ENCODE measurements around the gene WDR64. TPM values are rescaled to one million over a fixed set of nuclear protein-coding genes. Genes with fewer than 3 reads are reported as not detected.
"Not testable (repeated sequence)": the region's sequence is repeated elsewhere in the genome, so short reads cannot be mapped to it uniquely, and the experiment has no call there.

Gene WDR64
- total RNA-seq, 2 experiments from 2014 or later = 0.21 to 0.31 TPM

DNA sequence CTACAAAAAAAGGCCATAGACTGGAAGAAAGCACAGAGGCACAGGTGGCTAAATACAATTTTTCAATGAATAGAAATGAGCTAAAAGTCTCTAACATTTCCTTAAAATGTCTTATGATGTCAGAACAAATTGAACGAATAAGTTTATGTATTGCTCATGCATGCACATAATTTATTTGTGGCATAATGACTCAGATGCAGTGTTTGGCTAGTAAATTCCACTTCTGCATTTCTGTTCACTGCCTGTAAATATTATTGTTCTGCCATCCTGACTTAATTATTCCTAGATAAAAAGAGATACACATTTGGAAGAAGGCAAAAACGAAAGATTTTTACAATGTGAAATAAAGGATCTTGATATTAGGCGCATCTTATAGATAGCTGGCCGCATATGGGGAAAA lies 169.3 kb downstream of the WDR64 start:
- ChIA-PET CTCF (no interaction called here), POLR2A (no interaction called here)
- H3K9me3 Mint-ChIP-seq (ENCODE audit: insufficient read depth) = no peaks in the 10 kb centered on the region
- no peaks in the 10 kb centered on the region for H3K4me1 Mint-ChIP-seq (ENCODE audit: low read depth)
- no peak overlapping the region for H3K27ac Mint-ChIP-seq
- no peak for ATAC-seq
- H3K36me3 Mint-ChIP-seq (ENCODE audit: low read depth) = no peaks in the 10 kb centered on the region
- peaks cover 2% of the 10 kb centered on the region for H3K27me3 Mint-ChIP-seq (ENCODE audit: low read depth)
- no peak overlapping the region for H3K4me3 Mint-ChIP-seq
- no peak for DNase-seq

GRCh38 chr1:241822846-241823245 lies 170.8 kb downstream of the WDR64 start:
- no peaks in the 10 kb centered on the region for H3K4me1 Mint-ChIP-seq (ENCODE audit: low read depth)
- H3K27ac Mint-ChIP-seq = no peak overlapping the region
- DNase-seq (no peak), ATAC-seq (no peak)
- no peaks in the 10 kb centered on the region for H3K36me3 Mint-ChIP-seq (ENCODE audit: low read depth)
- POLR2A ChIA-PET = no interaction called here
- no peaks in the 10 kb centered on the region for H3K9me3 Mint-ChIP-seq (ENCODE audit: insufficient read depth)
- H3K4me3 Mint-ChIP-seq = no peak overlapping the region
- peaks cover 2% of the 10 kb centered on the region for H3K27me3 Mint-ChIP-seq (ENCODE audit: low read depth)
- CTCF ChIA-PET = no interaction called here

GRCh38 chr1:241823925-241824324 lies 171.8 kb downstream of the WDR64 start:
- no peaks in the 10 kb centered on the region for H3K4me1 Mint-ChIP-seq (ENCODE audit: low read depth)
- no peak for ATAC-seq
- ChIA-PET POLR2A (interaction anchor here (1.2 kb wide), 1 partner anchor 15 kb away, joined by 3 read pairs; no protein-coding TSS in a partner anchor), CTCF (no interaction called here)
- H3K4me3 Mint-ChIP-seq = no peak overlapping the region
- H3K9me3 Mint-ChIP-seq (ENCODE audit: insufficient read depth) = no peaks in the 10 kb centered on the region
- H3K27me3 Mint-ChIP-seq (ENCODE audit: low read depth) = peaks cover 2% of the 10 kb centered on the region
- no peak for DNase-seq
- H3K36me3 Mint-ChIP-seq (ENCODE audit: low read depth) = no peaks in the 10 kb centered on the region
- H3K27ac Mint-ChIP-seq = no peak overlapping the region

GRCh38 chr1:241825581-241825980 lies 173.5 kb downstream of the WDR64 start:
- H3K27me3 Mint-ChIP-seq (ENCODE audit: low read depth) = no peaks in the 10 kb centered on the region
- ATAC-seq = no peak

GRCh38 chr1:241826613-241827012 lies 174.5 kb downstream of the WDR64 start:
- H3K4me1 Mint-ChIP-seq (ENCODE audit: low read depth); DNase-seq; POLR2A ChIA-PET; ATAC-seq; H3K4me3 Mint-ChIP-seq; H3K27ac Mint-ChIP-seq; H3K36me3 Mint-ChIP-seq (ENCODE audit: low read depth); CTCF ChIA-PET; H3K9me3 Mint-ChIP-seq (ENCODE audit: insufficient read depth); H3K27me3 Mint-ChIP-seq (ENCODE audit: low read depth): not testable (repeated sequence)

More at GRCh38 chr1:241825581-241825980, 173.5 kb downstream of the WDR64 start:
- no peaks in the 10 kb centered on the region for H3K9me3 Mint-ChIP-seq (ENCODE audit: insufficient read depth)
- CTCF ChIA-PET = interaction anchor here (1.5 kb wide), 1 partner anchor 9 kb away, joined by 3 read pairs; no protein-coding TSS in a partner anchor
- no peak overlapping the region for H3K27ac Mint-ChIP-seq
- no peaks in the 10 kb centered on the region for H3K4me1 Mint-ChIP-seq (ENCODE audit: low read depth)
- POLR2A ChIA-PET = no interaction called here
- no peak for DNase-seq
- H3K4me3 Mint-ChIP-seq = no peak overlapping the region
- no peaks in the 10 kb centered on the region for H3K36me3 Mint-ChIP-seq (ENCODE audit: low read depth)

DNA sequence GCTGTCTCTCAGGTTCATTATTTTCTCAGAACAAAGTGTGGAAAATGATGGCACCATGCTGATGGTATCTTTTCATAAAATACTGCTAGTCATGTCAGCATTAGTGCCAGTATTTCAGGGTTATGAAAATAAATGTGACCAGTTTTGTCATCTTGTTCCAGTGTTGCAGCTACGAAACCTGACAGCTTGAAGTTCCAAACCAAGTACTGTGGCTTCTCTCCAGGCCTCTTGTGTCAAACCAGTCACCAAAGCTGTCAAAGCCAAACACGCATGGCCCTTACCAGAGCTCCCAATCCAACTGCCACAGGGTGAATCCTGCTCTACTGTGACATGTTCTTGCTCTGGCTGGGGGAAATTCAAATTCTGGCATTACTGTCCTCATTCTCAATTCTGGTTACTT lies 175.2 kb downstream of the WDR64 start:
- Mint-ChIP-seq H3K9me3 (ENCODE audit: insufficient read depth) (no peaks in the 10 kb centered on the region), H3K36me3 (ENCODE audit: low read depth) (no peaks in the 10 kb centered on the region), H3K27me3 (ENCODE audit: low read depth) (peaks cover 4% of the 10 kb centered on the region), H3K4me3 (no peak overlapping the region), H3K27ac (no peak overlapping the region), H3K4me1 (ENCODE audit: low read depth) (no peaks in the 10 kb centered on the region)
- no peak for DNase-seq
- CTCF ChIA-PET = no interaction called here
- POLR2A ChIA-PET = no interaction called here
- ATAC-seq = no peak

DNA sequence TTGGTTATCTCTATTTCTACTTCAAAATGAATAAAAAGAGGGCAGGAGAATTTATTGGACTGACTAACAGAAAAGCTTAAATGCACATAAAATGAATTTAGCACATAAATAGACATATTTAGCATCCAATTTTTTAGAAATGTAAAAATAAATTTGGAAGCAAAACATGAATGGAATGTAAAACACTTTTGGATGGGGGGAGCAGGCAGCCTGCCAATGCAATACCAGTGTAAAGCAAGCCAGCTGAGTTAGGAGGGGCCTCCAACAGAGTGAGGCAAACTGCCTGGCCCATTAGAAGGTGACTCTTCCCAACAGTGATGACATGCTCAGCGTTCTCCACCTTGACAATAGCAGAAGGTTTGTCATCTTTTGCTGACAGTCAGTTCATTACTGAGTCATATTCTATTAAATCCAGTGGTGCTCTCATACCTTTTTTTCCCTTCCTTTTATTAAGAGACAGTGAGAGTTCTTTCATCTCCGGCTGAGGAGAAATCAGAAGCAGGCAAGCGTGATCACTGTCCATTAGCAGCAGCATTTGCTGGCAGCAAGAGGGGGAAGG lies 176.5 kb downstream of the WDR64 start:
- Mint-ChIP-seq H3K4me1 (ENCODE audit: low read depth) (no peaks in the 10 kb centered on the region), H3K9me3 (ENCODE audit: insufficient read depth) (no peaks in the 10 kb centered on the region), H3K27ac (no peak overlapping the region), H3K4me3 (no peak overlapping the region), H3K36me3 (ENCODE audit: low read depth) (no peaks in the 10 kb centered on the region), H3K27me3 (ENCODE audit: low read depth) (peaks cover 4% of the 10 kb centered on the region)
- DNase-seq (no peak), ATAC-seq (no peak)
- CTCF ChIA-PET = interaction anchor here (0.9 to 1.0 kb wide), 2 partner anchors 183 to 230 kb away, joined by 3 read pairs; no protein-coding TSS in a partner anchor
- POLR2A ChIA-PET = interaction anchor here (0.6 kb wide), 1 partner anchor 131 kb away, joined by 3 read pairs; no protein-coding TSS in a partner anchor

DNA sequence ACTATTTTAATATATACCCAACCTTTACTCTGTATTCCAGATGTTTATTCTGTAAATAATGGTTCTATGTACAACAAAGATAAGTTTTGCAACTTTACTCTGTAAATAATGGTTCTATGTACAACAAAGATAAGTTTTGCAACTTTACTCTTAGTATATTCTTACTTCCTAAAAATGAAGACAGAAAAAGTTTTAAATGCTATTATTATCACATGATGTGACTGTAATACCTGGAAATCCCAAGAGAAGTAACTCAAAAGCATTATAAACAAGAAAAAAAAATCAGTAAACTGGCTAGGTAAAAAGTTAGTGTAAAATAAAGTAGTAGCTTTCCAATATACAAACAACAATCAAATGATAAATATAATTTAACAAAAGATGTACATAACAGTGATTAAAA lies 177.4 kb downstream of the WDR64 start:
- DNase-seq = no peak
- Mint-ChIP-seq H3K9me3 (ENCODE audit: insufficient read depth) (no peaks in the 10 kb centered on the region), H3K4me1 (ENCODE audit: low read depth) (no peaks in the 10 kb centered on the region), H3K27me3 (ENCODE audit: low read depth) (peaks cover 4% of the 10 kb centered on the region), H3K27ac (no peak overlapping the region), H3K36me3 (ENCODE audit: low read depth) (no peaks in the 10 kb centered on the region), H3K4me3 (no peak overlapping the region)
- ChIA-PET POLR2A (interaction anchor here (0.6 kb wide), 1 partner anchor 132 kb away, joined by 3 read pairs; no protein-coding TSS in a partner anchor), CTCF (interaction anchor here (0.9 kb wide), 1 partner anchor 183 kb away, joined by 3 read pairs; no protein-coding TSS in a partner anchor)
- no peak for ATAC-seq

GRCh38 chr1:241834733-241835377 lies 182.8 kb downstream of the WDR64 start:
- H3K36me3 Mint-ChIP-seq (ENCODE audit: low read depth) = no peaks in the 10 kb centered on the region
- peaks cover 6% of the 10 kb centered on the region for H3K4me1 Mint-ChIP-seq (ENCODE audit: low read depth)
- POLR2A ChIA-PET = no interaction called here
- H3K9me3 Mint-ChIP-seq (ENCODE audit: insufficient read depth) = no peaks in the 10 kb centered on the region
- DNase-seq = no peak
- peaks cover 8% of the 10 kb centered on the region for H3K27me3 Mint-ChIP-seq (ENCODE audit: low read depth)
- ATAC-seq = no peak
- no peak overlapping the region for H3K27ac Mint-ChIP-seq
- CTCF ChIA-PET = interaction anchor here (0.7 to 2.0 kb wide), 6 partner anchors 8 to 228 kb away, joined by 3 to 5 read pairs (median 3); no protein-coding TSS in a partner anchor
- no peak overlapping the region for H3K4me3 Mint-ChIP-seq

- H3K27ac Mint-ChIP-seq = no peak overlapping the region
- peaks cover 6% of the 10 kb centered on the region for H3K4me1 Mint-ChIP-seq (ENCODE audit: low read depth)
- no peak for ATAC-seq
- H3K27me3 Mint-ChIP-seq (ENCODE audit: low read depth) = peaks cover 6% of the 10 kb centered on the region
- H3K36me3 Mint-ChIP-seq (ENCODE audit: low read depth) = no peaks in the 10 kb centered on the region
- no peak overlapping the region for H3K4me3 Mint-ChIP-seq
- ChIA-PET POLR2A (no interaction called here), CTCF (no interaction called here)
- no peaks in the 10 kb centered on the region for H3K9me3 Mint-ChIP-seq (ENCODE audit: insufficient read depth)
- DNase-seq = no peak
These were observed 184.9 kb downstream of the WDR64 start for GRCh38 chr1:241836941-241837340.

DNA sequence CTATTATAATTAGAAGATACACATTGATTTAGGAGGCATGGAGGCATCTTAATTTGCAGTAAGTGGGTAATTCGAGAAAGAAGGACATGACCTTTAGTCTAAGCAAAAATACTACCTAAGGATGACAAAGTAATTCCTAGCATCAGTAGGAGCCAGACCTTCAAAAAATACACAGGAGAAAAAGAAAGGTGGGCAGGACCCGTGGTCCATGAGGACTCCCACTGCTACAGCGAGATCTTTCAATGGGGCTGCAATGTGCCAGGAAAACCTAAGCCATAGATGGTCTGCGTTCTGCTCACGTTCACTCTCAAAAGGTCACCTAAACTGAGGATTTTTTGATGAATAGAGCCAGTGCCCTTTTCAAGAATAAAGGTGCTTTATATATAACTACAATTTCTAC lies 185.3 kb downstream of the WDR64 start:
- ChIA-PET POLR2A (interaction anchor here (0.6 kb wide), 1 partner anchor 167 kb away, joined by 5 read pairs; no protein-coding TSS in a partner anchor), CTCF (interaction anchor here (1.4 kb wide), 1 partner anchor 226 kb away, joined by 7 read pairs; no protein-coding TSS in a partner anchor)
- DNase-seq (no peak), ATAC-seq (no peak)
- no peaks in the 10 kb centered on the region for H3K36me3 Mint-ChIP-seq (ENCODE audit: low read depth)
- H3K9me3 Mint-ChIP-seq (ENCODE audit: insufficient read depth) = no peaks in the 10 kb centered on the region
- no peak overlapping the region for H3K4me3 Mint-ChIP-seq
- peaks cover 6% of the 10 kb centered on the region for H3K4me1 Mint-ChIP-seq (ENCODE audit: low read depth)
- no peak overlapping the region for H3K27ac Mint-ChIP-seq
- H3K27me3 Mint-ChIP-seq (ENCODE audit: low read depth) = peaks cover 6% of the 10 kb centered on the region

DNA sequence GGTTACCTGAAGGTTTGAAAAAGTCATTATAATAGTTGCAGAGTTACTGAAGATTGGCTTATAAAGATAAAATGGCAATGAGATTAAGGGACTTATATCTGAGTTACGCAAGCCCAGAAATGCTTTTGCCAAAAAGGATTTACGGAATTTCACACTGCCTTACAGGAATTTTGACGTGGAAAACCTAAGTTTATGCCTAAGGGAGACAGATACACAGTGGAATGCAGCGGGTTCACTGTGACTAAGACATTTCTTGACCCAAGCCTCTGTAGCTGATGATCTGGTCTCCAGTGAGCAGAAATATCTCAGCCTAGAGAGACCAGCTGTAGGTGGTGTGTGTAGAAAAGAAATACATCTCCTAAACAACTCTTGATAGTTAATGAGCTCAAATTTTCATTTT lies 185.8 kb downstream of the WDR64 start:
- Mint-ChIP-seq H3K36me3 (ENCODE audit: low read depth) (no peaks in the 10 kb centered on the region), H3K4me1 (ENCODE audit: low read depth) (peaks cover 6% of the 10 kb centered on the region), H3K27me3 (ENCODE audit: low read depth) (peaks cover 9% of the 10 kb centered on the region), H3K4me3 (no peak overlapping the region), H3K27ac (no peak overlapping the region), H3K9me3 (ENCODE audit: insufficient read depth) (no peaks in the 10 kb centered on the region)
- POLR2A ChIA-PET = interaction anchor here (0.6 kb wide), 1 partner anchor 167 kb away, joined by 5 read pairs; no protein-coding TSS in a partner anchor
- ATAC-seq (no peak), DNase-seq (no peak)
- CTCF ChIA-PET = interaction anchor here (1.4 kb wide), 1 partner anchor 227 kb away, joined by 7 read pairs; no protein-coding TSS in a partner anchor

All from activated CD8-positive, alpha-beta T cell treated with anti-CD3 and anti-CD28 coated beads, Interleukin-2, amount 10 ng/mL, durations not matched to agents 7 days and 5 days (primary cell).